GM12892 (cell line): Measurements from ENCODE around the gene S100A14.
"Not testable (repeated sequence)": the region's sequence is repeated elsewhere in the genome, so short reads cannot be mapped to it uniquely, and the experiment has no call there.

Experiments
- POLR2A ChIP-seq: IDR thresholded peaks from 2 replicates; pipeline ENCODE4 v1.6.1; 2011; ENCODE audit warnings: low read depth, low read length, control low read depth
- POLR2AphosphoS5 ChIP-seq: IDR thresholded peaks from 2 replicates; pipeline ENCODE4 v1.6.1; 2011; ENCODE audit warnings: low read depth, low read length, control low read depth
- TAF1 ChIP-seq: IDR thresholded peaks from 2 replicates; pipeline ENCODE4 v1.6.1; 2011; ENCODE audit warnings: low read depth, mild to moderate bottlenecking, control low read depth, low read length, borderline replicate concordance

DNA sequence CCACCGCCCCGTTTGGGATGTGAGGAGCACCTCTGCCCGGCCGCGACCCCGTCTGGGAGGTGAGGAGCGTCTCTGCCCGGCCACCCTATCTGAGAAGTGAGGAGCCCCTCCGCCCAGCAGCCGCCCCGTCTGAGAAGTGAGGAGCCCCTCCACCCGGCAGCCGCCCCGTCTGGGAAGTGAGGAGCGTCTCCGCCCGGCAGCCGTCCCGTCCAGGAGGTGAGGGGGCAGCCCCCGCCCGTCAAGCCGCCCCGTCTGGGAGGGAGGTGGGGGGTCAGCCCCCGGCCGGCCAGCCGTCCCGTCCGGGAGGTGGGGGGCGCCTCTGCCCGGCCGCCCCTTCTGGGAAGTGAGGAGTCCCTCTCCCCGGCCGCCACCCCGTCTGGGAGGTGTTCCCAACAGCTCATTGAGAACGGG lies 41.0 kb downstream of the S100A14 start:
- TF ChIP-seq TAF1, POLR2AphosphoS5, POLR2A: not testable (repeated sequence)
